Neural progenitor cell (in vitro differentiated cells): ENCODE measurements around the gene GJB6. TPM values are rescaled to one million over a fixed set of nuclear protein-coding genes. Genes with fewer than 3 reads are reported as not detected.
A peak's percentile ranks its signal among the peaks of the same experiment; 100 is the strongest.

ENCODE experiments used
- DNase-seq: peaks from one replicate; pipeline ENCODE4 v3.0.0-alpha.2; 2016; ENCODE audit warnings: low spot score
- H2AFZ ChIP-seq: fragments of 200-600 bp; sonication (generic); replicated peaks from 2 replicates; pipeline ENCODE4 v1.6.1; 2016; ENCODE audit warnings: antibody characterized with exemption
- H3F3A ChIP-seq: fragments of 200-600 bp; sonication (generic); 2 replicates; pipeline ENCODE4 v1.6.1; 2016; ENCODE audit warnings: antibody characterized with exemption, low read depth
- H3K27ac ChIP-seq: fragments of 200-600 bp; sonication (generic); 2 replicates; pipeline ENCODE4 v1.5.1; 2016; ENCODE audit warnings: mild to moderate bottlenecking
- H3K27me3 ChIP-seq: fragments of 200-600 bp; sonication (generic); 2 replicates; pipeline ENCODE4 v1.6.1; 2016; ENCODE audit warnings: mild to moderate bottlenecking, moderate library complexity
- H3K36me3 ChIP-seq: fragments of 200-600 bp; sonication (generic); 2 replicates; pipeline ENCODE4 v1.5.1; 2016
- H3K4me1 ChIP-seq: fragments of 200-600 bp; sonication (generic); 2 replicates; pipeline ENCODE4 v1.6.1; 2016; ENCODE audit warnings: mixed run types
- H3K4me2 ChIP-seq: fragments of 200-600 bp; sonication (generic); 2 replicates; pipeline ENCODE4 v1.6.1; 2016
- H3K4me3 ChIP-seq: fragments of 200-600 bp; sonication (generic); 2 replicates; pipeline ENCODE4 v1.5.1; 2016
- H3K79me2 ChIP-seq: fragments of 200-600 bp; sonication (generic); 2 replicates; pipeline ENCODE4 v1.6.1; 2016; ENCODE audit warnings: low read depth
- H3K9ac ChIP-seq: fragments of 200-600 bp; sonication (generic); 2 replicates; pipeline ENCODE4 v1.6.1; 2016
- H3K9me3 ChIP-seq: fragments of 200-600 bp; sonication (generic); 2 replicates; pipeline ENCODE4 v1.5.1; 2016; ENCODE audit warnings: low read depth
- H4K20me1 ChIP-seq: fragments of 200-600 bp; sonication (generic); 2 replicates; pipeline ENCODE4 v1.6.1; 2016; ENCODE audit warnings: low read depth
- H3K27ac Mint-ChIP-seq: 3 replicates; pipeline ENCODE4 v1.8.0; 2021; ENCODE audit warnings: mixed read lengths
- H3K27me3 Mint-ChIP-seq: 2 replicates; pipeline ENCODE4 v1.8.0; 2022; ENCODE audit warnings: low read depth, mild to moderate bottlenecking, inconsistent platforms, moderate library complexity, mixed read lengths; ENCODE audit not compliant: insufficient read depth
- H3K36me3 Mint-ChIP-seq: 3 replicates; pipeline ENCODE4 v1.8.0; 2021; ENCODE audit warnings: mixed read lengths
- H3K4me1 Mint-ChIP-seq: 3 replicates; pipeline ENCODE4 v1.8.0; 2021; ENCODE audit warnings: mixed read lengths
- H3K4me3 Mint-ChIP-seq: 3 replicates; pipeline ENCODE4 v1.8.0; 2021; ENCODE audit warnings: mild to moderate bottlenecking, moderate library complexity, mixed read lengths
- H3K9me3 Mint-ChIP-seq: 3 replicates; pipeline ENCODE4 v1.8.0; 2020; ENCODE audit warnings: mixed read lengths
- CTCF ChIP-seq: fragments of 200-600 bp; sonication (generic); IDR thresholded peaks from 2 replicates; pipeline ENCODE4 v1.5.1; 2017; ENCODE audit warnings: antibody characterized with exemption, mild to moderate bottlenecking
- EZH2 ChIP-seq: fragments of 200-600 bp; sonication (generic); IDR thresholded peaks from 2 replicates; pipeline ENCODE4 v1.6.1; 2017; ENCODE audit warnings: antibody characterized with exemption, mild to moderate bottlenecking, moderate library complexity
- EZH2phosphoT487 ChIP-seq: fragments of 200-600 bp; sonication (generic); IDR thresholded peaks from 2 replicates; pipeline ENCODE4 v1.6.1; 2017; ENCODE audit warnings: antibody characterized with exemption
- total RNA-seq: library from RNA; depleted of rRNA; stranded (reverse); fragments of >200 nt; gene quantifications from 2 replicates; pipeline ENCODE4 v1.2.3, GENCODE V29; 2015; ENCODE audit warnings: low replicate concordance

The GJB6 gene
- total RNA-seq, 1 donor from 2014 or later = not detected

- Histone ChIP-seq H3K9ac (no peak overlapping the region), H3K4me1 (peaks cover 22% of the 10 kb centered on the region), H3K9me3 (no peaks in the 10 kb centered on the region), H3F3A (peaks cover 5% of the 10 kb centered on the region), H3K27me3 (peaks cover 94% of the 10 kb centered on the region), H3K4me3 (peak overlapping the region; percentile 74), H3K36me3 (no peaks in the 10 kb centered on the region), H3K4me2 (peak overlapping the region; percentile 98), H2AFZ (peak overlapping the region; percentile 72), H3K79me2 (no peaks in the 10 kb centered on the region), H4K20me1 (peaks cover 14% of the 10 kb centered on the region), H3K27ac (no peak overlapping the region)
- H3K27me3 Mint-ChIP-seq = peaks cover 49% of the 10 kb centered on the region
- H3K36me3 Mint-ChIP-seq = no peaks in the 10 kb centered on the region
- DNase-seq = no peak
- H3K4me3 Mint-ChIP-seq = peak overlapping the region; percentile 81
- TF ChIP-seq EZH2 = no peak
- no peak for TF ChIP-seq EZH2phosphoT487
- no peak for TF ChIP-seq CTCF
- no peak overlapping the region for H3K27ac Mint-ChIP-seq
- H3K4me1 Mint-ChIP-seq = peaks cover 14% of the 10 kb centered on the region
- peaks cover 5% of the 10 kb centered on the region for H3K9me3 Mint-ChIP-seq
Measured at GRCh38 chr13:20191311-20192157, 40.6 kb downstream of the GJB6 start.

- no peak for DNase-seq
- H3K36me3 ChIP-seq = no peaks in the 10 kb centered on the region
- no peak for TF ChIP-seq EZH2
- TF ChIP-seq CTCF = no peak
- TF ChIP-seq EZH2phosphoT487 = no peak
- no peak overlapping the region for H3K4me3 ChIP-seq
- no peaks in the 10 kb centered on the region for H3K9me3 ChIP-seq
- H3K27me3 ChIP-seq = peaks cover 85% of the 10 kb centered on the region
- peaks cover 14% of the 10 kb centered on the region for H3K4me1 Mint-ChIP-seq
- H3F3A ChIP-seq = peaks cover 5% of the 10 kb centered on the region
- peaks cover 14% of the 10 kb centered on the region for H4K20me1 ChIP-seq
- peaks cover 22% of the 10 kb centered on the region for H3K4me1 ChIP-seq
- H3K27me3 Mint-ChIP-seq = peaks cover 48% of the 10 kb centered on the region
- H3K36me3 Mint-ChIP-seq = no peaks in the 10 kb centered on the region
- H3K27ac ChIP-seq = no peak overlapping the region
- H3K4me3 Mint-ChIP-seq = peak overlapping the region; percentile 18
- H3K79me2 ChIP-seq = no peaks in the 10 kb centered on the region
- peaks cover 5% of the 10 kb centered on the region for H3K9me3 Mint-ChIP-seq
- no peak overlapping the region for H3K27ac Mint-ChIP-seq
- no peak overlapping the region for H2AFZ ChIP-seq
- no peak overlapping the region for H3K4me2 ChIP-seq
- no peak overlapping the region for H3K9ac ChIP-seq
Measured at GRCh38 chr13:20190481-20191310, 41.4 kb downstream of the GJB6 start.

GRCh38 chr13:20190076-20190475 is 42.0 kb downstream of the GJB6 start:
- Mint-ChIP-seq H3K9me3 (peaks cover 5% of the 10 kb centered on the region), H3K4me3 (no peak overlapping the region), H3K4me1 (peaks cover 14% of the 10 kb centered on the region), H3K36me3 (no peaks in the 10 kb centered on the region), H3K27ac (no peak overlapping the region), H3K27me3 (peaks cover 45% of the 10 kb centered on the region)
- peaks cover 79% of the 10 kb centered on the region for H3K27me3 ChIP-seq
- no peaks in the 10 kb centered on the region for H3K9me3 ChIP-seq
- peaks cover 22% of the 10 kb centered on the region for H3K4me1 ChIP-seq
- DNase-seq = no peak
- H3K36me3 ChIP-seq = no peaks in the 10 kb centered on the region
- H3F3A ChIP-seq = peaks cover 1% of the 10 kb centered on the region
- no peaks in the 10 kb centered on the region for H3K79me2 ChIP-seq
- H2AFZ ChIP-seq = no peak overlapping the region
- peaks cover 14% of the 10 kb centered on the region for H4K20me1 ChIP-seq
- H3K27ac ChIP-seq = no peak overlapping the region
- H3K9ac ChIP-seq = no peak overlapping the region
- H3K4me2 ChIP-seq = no peak overlapping the region
- TF ChIP-seq EZH2phosphoT487 = no peak
- no peak overlapping the region for H3K4me3 ChIP-seq
